Measurements from ENCODE around the gene GPN2.
"Not testable (repeated sequence)": the region's sequence is repeated elsewhere in the genome, so short reads cannot be mapped to it uniquely, and the experiment has no call there.

GPN2 gene

GRCh38 chr1:26900815-26901511, 10.9 kb upstream of the GPN2 start:
- DNase-seq (ENCODE audit: low read depth in 3 of 3), result no peak

- DNase-seq (ENCODE audit: low read depth in 3 of 3), result peak; percentile 76 to 84 (median 84)
Measured at GRCh38 chr1:26900001-26900814, 10.1 kb upstream of the GPN2 start, which contains the start of gene GPATCH3. Gene GPATCH3 (minus strand): TSS chr1:26900467. CDS start chr1:26900442, 25 bp downstream.

GRCh38 chr1:26897351-26897750, 7.3 kb upstream of the GPN2 start:
- DNase-seq (ENCODE audit: low read depth in 3 of 3), result no peak

- DNase-seq (ENCODE audit: low read depth in 3 of 3), result no peak
Measured at GRCh38 chr1:26894263-26894662, 4.2 kb upstream of the GPN2 start.

GRCh38 chr1:26890467-26890796, 349 bp upstream of the GPN2 start:
- no peak for DNase-seq (ENCODE audit: low read depth in 3 of 3)

GRCh38 chr1:26888231-26888630, 1.9 kb downstream of the GPN2 start:
- DNase-seq (ENCODE audit: low read depth in 3 of 3), result no peak

GRCh38 chr1:26887125-26887524, 3.0 kb downstream of the GPN2 start:
- no peak for DNase-seq (ENCODE audit: low read depth in 3 of 3)

- no peak for DNase-seq (ENCODE audit: low read depth in 3 of 3)
Measured at GRCh38 chr1:26882696-26883463, 7.2 kb downstream of the GPN2 start.

- not testable (repeated sequence) for DNase-seq (ENCODE audit: low read depth in 3 of 3)
Measured at GRCh38 chr1:26881611-26882010, 8.5 kb downstream of the GPN2 start.

GRCh38 chr1:26879793-26880192, 10.3 kb downstream of the GPN2 start:
- no peak for DNase-seq (ENCODE audit: low read depth in 3 of 3)

GRCh38 chr1:26877326-26877725, 12.8 kb downstream of the GPN2 start:
- no peak for DNase-seq (ENCODE audit: low read depth in 3 of 3)

- no peak for DNase-seq (ENCODE audit: low read depth in 3 of 3)
Measured at GRCh38 chr1:26874896-26875295, 15.2 kb downstream of the GPN2 start.

- DNase-seq (ENCODE audit: low read depth in 3 of 3), result not testable (repeated sequence)
Measured at GRCh38 chr1:26873097-26873496, 17.0 kb downstream of the GPN2 start.

- DNase-seq (ENCODE audit: low read depth in 3 of 3), result peak; percentile 91 to 92 (median 92)
Measured at GRCh38 chr1:26864610-26865480, 25.2 kb downstream of the GPN2 start.

GRCh38 chr1:26863685-26864077, 26.4 kb downstream of the GPN2 start:
- DNase-seq (ENCODE audit: low read depth in 3 of 3), result no peak

GRCh38 chr1:26862781-26863684, 27.1 kb downstream of the GPN2 start, which contains the start of gene SFN:
Gene SFN (plus strand): TSS chr1:26863149. CDS start chr1:26863213, 64 bp downstream.
- peak; percentile 39 to 60 (median 48) for DNase-seq (ENCODE audit: low read depth in 3 of 3)

GRCh38 chr1:26861889-26862378, 28.1 kb downstream of the GPN2 start:
- no peak for DNase-seq (ENCODE audit: low read depth in 3 of 3)

- DNase-seq (ENCODE audit: low read depth in 3 of 3), result no peak
Measured at GRCh38 chr1:26861286-26861701, 28.8 kb downstream of the GPN2 start.

- DNase-seq (ENCODE audit: low read depth in 3 of 3), result no peak
Measured at GRCh38 chr1:26858891-26859640, 31.0 kb downstream of the GPN2 start.
